ENCODE data around the gene TEPSIN. TPM values are rescaled to one million over a fixed set of nuclear protein-coding genes. Genes with fewer than 3 reads are reported as not detected.

Gene TEPSIN
- total RNA-seq, 1 experiment from 2014 or later: 18.1 TPM

- in situ Hi-C loops (cut with HindIII; ENCODE audit: low sequenced_read_pairs): no loop called here
- DNase-seq (ENCODE audit: low spot score): no peak
Measured at GRCh38 chr17:81272616-81273015, 33.8 kb upstream of the TEPSIN start.

GRCh38 chr17:81271226-81271625 lies 32.4 kb upstream of the TEPSIN start:
- in situ Hi-C loops (cut with HindIII; ENCODE audit: low sequenced_read_pairs): no loop called here
- DNase-seq (ENCODE audit: low spot score): no peak

GRCh38 chr17:81270279-81270678 lies 31.4 kb upstream of the TEPSIN start:
- no peak for DNase-seq (ENCODE audit: low spot score)
- in situ Hi-C loops (cut with HindIII; ENCODE audit: low sequenced_read_pairs): no loop called here

GRCh38 chr17:81267390-81268067 lies 28.7 kb upstream of the TEPSIN start:
- in situ Hi-C loops (cut with HindIII; ENCODE audit: low sequenced_read_pairs): no loop called here
- no peak for DNase-seq (ENCODE audit: low spot score)

GRCh38 chr17:81265576-81265975 lies 26.7 kb upstream of the TEPSIN start:
- in situ Hi-C loops (cut with HindIII; ENCODE audit: low sequenced_read_pairs): no loop called here
- no peak for DNase-seq (ENCODE audit: low spot score)

GRCh38 chr17:81264640-81265039 lies 25.8 kb upstream of the TEPSIN start:
- no peak for DNase-seq (ENCODE audit: low spot score)
- in situ Hi-C loops (cut with HindIII; ENCODE audit: low sequenced_read_pairs): no loop called here

GRCh38 chr17:81263371-81264181 lies 24.7 kb upstream of the TEPSIN start:
- no peak for DNase-seq (ENCODE audit: low spot score)
- in situ Hi-C loops (cut with HindIII; ENCODE audit: low sequenced_read_pairs): no loop called here

GRCh38 chr17:81261582-81262336 lies 22.9 kb upstream of the TEPSIN start:
- DNase-seq (ENCODE audit: low spot score): no peak
- in situ Hi-C loops (cut with HindIII; ENCODE audit: low sequenced_read_pairs): no loop called here

GRCh38 chr17:81261096-81261495 lies 22.2 kb upstream of the TEPSIN start:
- in situ Hi-C loops (cut with HindIII; ENCODE audit: low sequenced_read_pairs): no loop called here

GRCh38 chr17:81260641-81261040 lies 21.8 kb upstream of the TEPSIN start:
- in situ Hi-C loops (cut with HindIII; ENCODE audit: low sequenced_read_pairs): no loop called here

More at GRCh38 chr17:81261096-81261495, 22.2 kb upstream of the TEPSIN start:
- no peak for DNase-seq (ENCODE audit: low spot score)

GRCh38 chr17:81260171-81260570 lies 21.3 kb upstream of the TEPSIN start:
- in situ Hi-C loops (cut with HindIII; ENCODE audit: low sequenced_read_pairs): no loop called here
- DNase-seq (ENCODE audit: low spot score): no peak

More at GRCh38 chr17:81260641-81261040, 21.8 kb upstream of the TEPSIN start:
- no peak for DNase-seq (ENCODE audit: low spot score)

GRCh38 chr17:81259058-81259605 lies 20.3 kb upstream of the TEPSIN start:
- in situ Hi-C loops (cut with HindIII; ENCODE audit: low sequenced_read_pairs): no loop called here
- no peak for DNase-seq (ENCODE audit: low spot score)

GRCh38 chr17:81258292-81258691 lies 19.4 kb upstream of the TEPSIN start:
- in situ Hi-C loops (cut with HindIII; ENCODE audit: low sequenced_read_pairs): no loop called here

GRCh38 chr17:81257533-81257932 lies 18.7 kb upstream of the TEPSIN start:
- in situ Hi-C loops (cut with HindIII; ENCODE audit: low sequenced_read_pairs): no loop called here
- DNase-seq (ENCODE audit: low spot score): no peak

More at GRCh38 chr17:81258292-81258691, 19.4 kb upstream of the TEPSIN start:
- DNase-seq (ENCODE audit: low spot score): no peak

- no peak for DNase-seq (ENCODE audit: low spot score)
- in situ Hi-C loops (cut with HindIII; ENCODE audit: low sequenced_read_pairs): no loop called here
Measured at GRCh38 chr17:81256616-81257015, 17.8 kb upstream of the TEPSIN start.

- in situ Hi-C loops (cut with HindIII; ENCODE audit: low sequenced_read_pairs): no loop called here
- DNase-seq (ENCODE audit: low spot score): peak; percentile 62
Measured at GRCh38 chr17:81254955-81255717, 16.3 kb upstream of the TEPSIN start.

GRCh38 chr17:81253358-81254131 lies 14.7 kb upstream of the TEPSIN start:
- DNase-seq (ENCODE audit: low spot score): peak; percentile 74
- in situ Hi-C loops (cut with HindIII; ENCODE audit: low sequenced_read_pairs): no loop called here

- no peak for DNase-seq (ENCODE audit: low spot score)
- in situ Hi-C loops (cut with HindIII; ENCODE audit: low sequenced_read_pairs): no loop called here
Measured at GRCh38 chr17:81252987-81253329, 14.1 kb upstream of the TEPSIN start.
